ENCODE data around the gene DUSP12.
"Not testable (repeated sequence)": the region's sequence is repeated elsewhere in the genome, so short reads cannot be mapped to it uniquely, and the experiment has no call there.

DUSP12 gene

DNA sequence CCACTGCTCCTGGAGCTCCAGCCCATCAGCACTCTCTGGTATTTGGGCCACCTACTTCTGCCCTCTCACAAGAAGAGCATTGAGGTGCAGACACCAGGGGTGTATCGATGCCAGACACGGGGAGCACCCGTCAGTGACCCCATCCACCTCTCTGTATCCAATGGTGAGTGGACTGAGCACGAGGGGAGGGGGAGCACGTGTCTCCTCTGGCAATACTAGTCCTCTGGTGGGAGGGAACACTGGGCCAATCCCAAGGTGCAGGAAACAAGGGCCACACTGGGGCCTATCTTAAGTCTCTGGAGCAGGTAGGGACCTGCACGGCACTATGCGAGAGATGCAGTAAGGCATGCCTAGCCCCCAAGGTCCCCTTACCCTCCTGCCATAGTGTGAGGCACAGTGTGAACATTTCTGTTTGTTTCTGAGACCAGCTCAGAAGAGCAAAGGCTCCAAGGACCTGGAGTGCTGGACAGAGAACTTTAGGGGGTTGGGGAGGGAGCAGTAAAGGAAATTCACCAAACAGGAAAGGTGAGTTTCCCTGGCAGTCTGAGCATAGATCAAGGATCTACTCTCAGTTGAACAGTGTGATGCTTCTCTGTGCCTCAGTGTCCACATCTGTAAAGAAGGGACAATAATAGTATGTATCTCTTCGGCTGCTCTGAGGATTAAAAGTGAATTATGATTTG is 26.0 kb upstream of the DUSP12 start:
- Mint-ChIP-seq H3K9me3 (no peaks in the 10 kb centered on the region), H3K27ac (no peak overlapping the region), H3K36me3 (peaks cover 6% of the 10 kb centered on the region), H3K4me1 (peaks cover 47% of the 10 kb centered on the region), H3K4me3 (no peak overlapping the region)
- no peak for DNase-seq (ENCODE audit: low spot score in 2 of 2)
- ATAC-seq: no peak

DNA sequence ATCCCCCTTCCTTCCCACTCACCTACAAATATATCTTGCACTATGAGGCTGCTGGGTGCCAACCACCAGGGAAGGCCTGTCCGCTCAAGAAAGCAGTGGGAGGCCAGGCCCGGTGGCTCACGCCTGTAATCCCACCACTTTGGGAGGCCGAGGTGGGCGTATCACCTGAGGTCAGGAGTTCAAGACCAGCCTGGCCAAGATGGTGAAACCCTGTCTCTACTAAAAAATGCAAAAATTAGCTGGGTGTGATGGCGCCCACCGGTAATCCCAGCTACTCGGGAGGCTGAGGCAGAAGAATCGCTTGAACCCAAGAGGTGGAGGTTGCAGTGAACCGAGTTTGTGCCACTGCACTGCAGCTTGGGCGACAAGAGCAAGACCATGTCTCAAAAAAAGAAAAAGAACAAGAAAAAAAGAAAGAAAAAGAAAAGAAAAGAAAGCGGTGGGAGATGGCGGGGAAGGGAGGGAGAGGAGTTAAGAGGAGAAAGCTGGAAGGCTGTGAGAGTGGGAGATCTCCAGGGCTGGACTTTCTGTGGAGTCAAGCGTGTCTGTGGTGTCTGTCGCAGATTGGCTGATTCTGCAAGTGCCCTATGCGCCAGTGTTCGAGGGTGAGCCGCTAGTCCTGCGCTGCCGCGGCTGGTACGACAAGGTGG is 24.2 kb upstream of the DUSP12 start:
- H3K36me3 Mint-ChIP-seq; DNase-seq (ENCODE audit: low spot score in 2 of 2); H3K9me3 Mint-ChIP-seq; H3K27ac Mint-ChIP-seq; ATAC-seq: not testable (repeated sequence)
- Mint-ChIP-seq H3K4me1 (peaks cover 59% of the 10 kb centered on the region), H3K4me3 (peak overlapping the region; percentile 78)

DNA sequence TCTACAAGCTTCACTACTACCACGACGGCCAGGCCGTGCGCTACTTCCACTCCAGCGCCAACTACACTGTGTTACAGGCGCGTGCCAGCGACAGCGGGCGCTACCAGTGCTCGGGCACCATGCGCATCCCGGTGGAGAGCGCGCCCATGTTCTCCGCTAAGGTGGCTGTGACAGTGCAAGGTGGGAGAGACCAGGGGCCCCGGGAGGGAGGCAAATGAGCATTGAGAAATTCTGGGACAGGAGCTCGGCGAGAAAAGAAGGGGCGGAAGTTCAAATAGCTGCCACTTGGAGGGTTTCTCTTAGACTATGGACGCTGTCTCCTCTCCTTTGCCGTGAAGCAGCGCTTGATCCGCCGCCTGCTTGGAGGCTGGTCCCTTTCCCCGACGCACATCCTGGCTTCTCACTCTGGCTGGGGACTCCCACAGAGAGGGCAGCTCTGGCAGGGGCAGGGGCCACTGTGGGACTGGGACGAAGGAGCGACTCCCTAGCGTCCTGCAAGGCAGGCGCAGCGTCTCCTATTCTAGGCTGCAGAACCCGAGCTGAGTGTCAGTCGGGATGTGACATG is 23.6 kb upstream of the DUSP12 start:
- Mint-ChIP-seq H3K4me1 (peaks cover 62% of the 10 kb centered on the region), H3K36me3 (peaks cover 6% of the 10 kb centered on the region), H3K27ac (no peak overlapping the region), H3K9me3 (no peaks in the 10 kb centered on the region), H3K4me3 (peak overlapping the region; percentile 78)
- DNase-seq (ENCODE audit: low spot score in 2 of 2) (peak; percentile 28 to 76), ATAC-seq (peak; percentile 38)

DNA sequence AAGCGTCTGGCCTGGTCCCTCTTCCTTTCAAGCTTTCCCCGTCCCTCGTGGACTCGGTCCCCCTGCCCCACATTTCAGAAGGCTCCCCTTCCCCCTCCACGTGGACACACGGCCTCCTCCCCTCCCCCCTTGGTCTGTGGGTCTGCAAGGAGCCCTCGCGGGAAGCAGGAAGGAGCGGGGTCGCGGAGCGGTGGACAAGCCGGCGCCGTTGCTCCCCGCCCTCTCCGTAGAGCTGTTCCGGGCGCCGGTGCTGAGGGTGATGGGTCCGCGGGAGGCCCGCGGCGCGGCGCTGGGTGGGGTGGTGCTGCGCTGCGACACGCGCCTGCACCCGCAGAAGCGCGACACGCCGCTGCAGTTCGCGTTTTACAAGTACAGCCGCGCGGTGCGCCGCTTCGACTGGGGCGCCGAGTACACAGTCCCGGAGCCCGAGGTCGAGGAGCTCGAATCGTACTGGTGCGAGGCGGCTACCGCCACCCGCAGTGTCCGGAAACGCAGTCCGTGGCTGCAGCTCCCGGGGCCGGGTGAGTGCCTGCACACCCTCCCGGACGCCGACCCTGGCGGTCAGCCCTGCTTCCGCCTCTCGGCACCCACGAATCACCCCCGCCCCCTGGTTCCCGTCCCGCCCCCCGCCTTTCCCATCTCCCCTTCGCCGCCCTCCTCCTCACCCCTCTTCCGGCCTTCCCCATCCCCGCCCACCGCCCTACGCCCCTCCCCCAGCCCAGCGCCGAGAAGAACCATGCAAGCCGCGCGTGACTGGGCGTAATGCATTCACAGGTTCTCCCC is 22.9 kb upstream of the DUSP12 start:
- DNase-seq (ENCODE audit: low spot score in 2 of 2): peak; percentile 40 to 79
- peak overlapping the region; percentile 78 for H3K4me3 Mint-ChIP-seq
- no peaks in the 10 kb centered on the region for H3K9me3 Mint-ChIP-seq
- H3K27ac Mint-ChIP-seq: no peak overlapping the region
- peaks cover 6% of the 10 kb centered on the region for H3K36me3 Mint-ChIP-seq
- peak; percentile 66 for ATAC-seq
- H3K4me1 Mint-ChIP-seq: peaks cover 67% of the 10 kb centered on the region

DNA sequence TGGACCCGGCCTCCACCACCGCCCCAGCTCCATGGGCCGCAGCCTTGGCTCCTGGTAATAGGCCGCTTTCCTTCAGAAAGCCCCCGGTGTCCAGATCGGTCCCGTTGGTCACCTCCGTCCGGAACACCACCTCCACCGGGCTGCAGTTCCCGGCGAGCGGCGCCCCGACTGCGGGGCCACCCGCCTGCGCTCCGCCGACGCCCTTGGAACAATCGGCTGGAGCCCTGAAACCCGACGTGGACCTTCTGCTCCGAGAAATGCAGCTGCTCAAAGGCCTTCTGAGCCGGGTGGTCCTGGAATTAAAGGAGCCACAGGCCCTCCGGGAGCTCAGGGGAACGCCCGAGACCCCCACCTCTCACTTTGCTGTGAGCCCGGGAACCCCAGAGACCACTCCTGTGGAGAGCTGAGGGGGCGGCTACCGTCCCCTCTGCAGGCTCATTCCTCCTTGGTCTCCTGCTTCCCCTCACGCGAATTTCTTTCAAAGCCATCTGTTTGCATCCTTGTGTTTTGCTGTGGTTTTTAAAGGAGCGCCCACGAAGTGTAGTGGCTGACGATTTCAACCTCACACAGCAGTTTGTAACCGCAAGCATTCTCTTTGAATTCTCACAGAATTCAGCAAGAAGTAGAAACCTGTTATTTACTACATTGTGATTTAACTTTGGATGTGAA is 22.2 kb upstream of the DUSP12 start:
- peak overlapping the region; percentile 85 for H3K27ac Mint-ChIP-seq
- ATAC-seq (peak; percentile 44), DNase-seq (ENCODE audit: low spot score in 2 of 2) (peak in 1 of 2 donors; percentile 79)
- peaks cover 60% of the 10 kb centered on the region for H3K4me1 Mint-ChIP-seq
- H3K4me3 Mint-ChIP-seq: peak overlapping the region; percentile 78
- H3K36me3 Mint-ChIP-seq: peaks cover 6% of the 10 kb centered on the region
- H3K9me3 Mint-ChIP-seq: no peaks in the 10 kb centered on the region

DNA sequence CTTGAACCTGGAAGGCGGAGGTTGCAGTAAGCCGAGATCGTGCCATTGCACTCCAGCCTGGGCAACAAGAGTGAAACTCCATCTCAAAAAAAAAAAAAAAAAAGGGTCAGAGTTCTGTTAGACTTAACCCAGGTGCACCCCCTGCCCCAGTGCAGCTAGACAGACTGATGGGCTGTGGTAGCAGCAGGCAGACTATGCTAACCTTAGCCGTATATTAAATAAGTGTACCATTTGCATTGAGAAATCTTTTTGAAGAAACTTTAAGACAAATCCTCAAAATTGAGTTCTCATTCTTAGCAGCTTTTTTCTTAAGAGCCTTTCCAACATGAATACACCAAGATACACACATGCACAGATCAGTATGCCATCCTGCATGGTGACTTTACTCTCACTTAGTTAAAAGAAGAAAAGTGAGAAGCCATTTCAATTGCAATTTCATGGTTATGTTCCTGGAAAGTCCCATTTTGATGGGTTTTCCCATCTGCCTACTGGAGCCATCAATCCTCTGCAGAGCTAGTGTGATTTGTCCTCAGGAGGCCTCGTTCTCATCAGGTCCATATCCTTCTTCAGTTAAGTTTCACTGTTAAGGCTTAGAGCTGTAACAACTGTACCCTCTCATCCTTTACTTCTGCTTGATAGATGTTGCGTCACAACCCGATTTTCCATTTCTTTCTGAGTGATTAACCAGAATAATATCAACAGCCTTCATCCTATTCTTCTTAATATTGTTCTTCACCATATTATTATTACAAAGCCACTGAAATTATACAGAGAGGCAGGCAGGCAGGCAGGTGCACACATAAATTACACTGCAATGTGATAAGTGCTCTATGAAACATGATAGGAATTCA is 21.0 kb upstream of the DUSP12 start:
- Mint-ChIP-seq H3K36me3 (peaks cover 6% of the 10 kb centered on the region), H3K27ac (no peak overlapping the region), H3K9me3 (no peaks in the 10 kb centered on the region), H3K4me1 (peaks cover 56% of the 10 kb centered on the region), H3K4me3 (no peak overlapping the region)
- ATAC-seq: no peak
- no peak for DNase-seq (ENCODE audit: low spot score in 2 of 2)

DNA sequence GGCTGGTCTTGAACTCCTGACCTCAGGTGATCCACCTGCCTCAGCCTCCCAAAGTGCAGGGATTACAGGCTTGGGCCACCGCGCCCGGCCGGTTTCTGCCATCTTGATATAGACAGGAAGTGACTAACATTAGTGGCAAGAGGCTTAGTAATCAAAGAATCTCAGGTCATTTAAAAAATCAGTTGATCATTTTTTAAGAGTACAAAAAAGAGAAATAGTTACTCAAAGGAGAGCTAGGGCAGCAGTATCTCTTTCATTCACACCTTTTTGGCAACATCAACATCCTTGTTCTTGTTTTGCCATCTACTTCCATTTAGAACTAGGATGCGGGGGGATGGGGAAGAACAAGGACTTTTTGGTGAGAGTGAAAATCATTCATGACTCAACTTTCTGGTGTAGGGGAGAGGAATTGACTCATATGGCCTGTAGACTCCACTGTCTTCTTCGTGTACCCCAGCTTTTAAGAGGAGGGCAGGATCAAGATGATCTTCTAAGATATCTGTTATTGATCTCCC is 19.5 kb upstream of the DUSP12 start:
- H3K9me3 Mint-ChIP-seq: no peaks in the 10 kb centered on the region
- H3K4me3 Mint-ChIP-seq: peak overlapping the region; percentile 41
- peaks cover 49% of the 10 kb centered on the region for H3K4me1 Mint-ChIP-seq
- peaks cover 6% of the 10 kb centered on the region for H3K36me3 Mint-ChIP-seq
- peak; percentile 72 for ATAC-seq
- DNase-seq (ENCODE audit: low spot score in 2 of 2): peak in 1 of 2 donors; percentile 66
- peak overlapping the region; percentile 66 for H3K27ac Mint-ChIP-seq

DNA sequence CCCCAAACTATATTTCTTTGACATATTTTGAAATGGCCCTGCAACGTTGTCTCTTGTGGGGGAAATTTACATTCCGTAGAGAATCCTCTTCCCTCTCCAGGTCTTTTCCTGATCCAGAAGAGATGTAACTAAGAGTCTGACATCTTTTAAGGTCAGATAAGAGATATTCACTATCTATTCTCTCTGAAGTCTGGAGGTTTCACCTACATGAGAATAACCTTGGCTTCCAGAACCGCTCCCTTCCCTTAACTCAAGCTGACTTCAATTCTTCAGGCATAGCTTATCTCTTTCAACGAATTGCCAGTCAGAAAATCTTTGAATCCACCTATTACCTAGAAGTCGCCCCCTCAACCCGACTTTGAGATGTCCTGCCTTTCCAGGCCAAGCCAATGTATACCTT is 18.3 kb upstream of the DUSP12 start:
- no peaks in the 10 kb centered on the region for H3K9me3 Mint-ChIP-seq
- ATAC-seq (no peak), DNase-seq (ENCODE audit: low spot score in 2 of 2) (no peak)
- H3K27ac Mint-ChIP-seq: no peak overlapping the region
- H3K36me3 Mint-ChIP-seq: peaks cover 6% of the 10 kb centered on the region
- no peak overlapping the region for H3K4me3 Mint-ChIP-seq
- H3K4me1 Mint-ChIP-seq: peaks cover 46% of the 10 kb centered on the region

DNA sequence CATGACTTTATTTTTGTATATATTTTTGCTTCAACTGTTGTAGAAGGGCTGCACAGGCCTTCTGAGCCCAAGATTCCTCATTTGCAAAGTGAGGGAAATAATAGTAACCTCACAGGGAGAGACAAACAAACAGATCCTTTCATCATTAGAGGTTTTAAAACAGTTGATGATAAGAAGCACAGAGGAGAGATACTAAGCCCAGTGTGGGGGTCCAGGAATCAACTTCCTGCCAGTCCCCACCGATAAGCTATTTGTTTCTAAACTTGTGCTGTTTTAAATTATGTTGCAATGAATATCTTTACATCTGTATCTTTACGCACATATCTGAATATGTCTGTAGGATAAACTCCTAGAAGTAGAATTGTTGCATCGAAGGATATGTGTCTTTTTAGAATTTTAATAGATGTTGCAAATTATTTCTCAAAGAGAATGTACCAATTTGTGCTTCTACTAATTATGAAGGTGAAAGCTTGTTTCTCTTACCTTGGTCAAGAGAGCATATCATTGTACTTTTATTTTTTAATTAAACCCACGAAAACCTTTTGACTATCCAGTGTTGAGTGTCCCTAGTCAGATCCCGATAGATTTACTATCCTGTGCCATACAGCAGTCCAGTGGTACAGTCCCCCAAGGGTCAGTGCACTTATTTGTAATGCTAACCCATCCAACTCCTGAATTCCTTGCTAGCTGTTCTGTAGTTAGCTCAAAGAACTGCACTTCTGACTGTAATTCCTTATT is 17.4 kb upstream of the DUSP12 start:
- Mint-ChIP-seq H3K27ac (no peak overlapping the region), H3K4me1 (peaks cover 52% of the 10 kb centered on the region), H3K36me3 (peaks cover 6% of the 10 kb centered on the region), H3K9me3 (no peaks in the 10 kb centered on the region), H3K4me3 (no peak overlapping the region)
- ATAC-seq: no peak
- DNase-seq (ENCODE audit: low spot score in 2 of 2): no peak

DNA sequence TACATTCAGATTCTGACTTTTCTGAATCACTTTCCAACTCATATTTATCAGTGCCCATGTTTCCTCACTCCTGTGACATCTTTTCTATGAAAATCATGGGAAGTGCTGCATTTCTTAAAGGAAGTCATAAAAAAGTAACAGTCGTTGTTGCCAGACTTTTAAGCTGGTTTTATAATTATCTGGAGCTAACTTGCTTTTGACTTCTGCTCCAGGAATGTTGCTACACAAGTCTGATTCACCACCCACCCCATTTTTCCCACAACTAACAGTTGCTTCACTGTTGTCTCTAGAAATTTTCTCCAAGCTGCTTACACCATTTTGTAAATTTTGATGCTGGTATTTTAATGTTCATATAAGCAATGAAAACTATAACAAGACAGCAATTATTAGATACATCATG is 16.1 kb upstream of the DUSP12 start:
- H3K9me3 Mint-ChIP-seq: no peaks in the 10 kb centered on the region

DNA sequence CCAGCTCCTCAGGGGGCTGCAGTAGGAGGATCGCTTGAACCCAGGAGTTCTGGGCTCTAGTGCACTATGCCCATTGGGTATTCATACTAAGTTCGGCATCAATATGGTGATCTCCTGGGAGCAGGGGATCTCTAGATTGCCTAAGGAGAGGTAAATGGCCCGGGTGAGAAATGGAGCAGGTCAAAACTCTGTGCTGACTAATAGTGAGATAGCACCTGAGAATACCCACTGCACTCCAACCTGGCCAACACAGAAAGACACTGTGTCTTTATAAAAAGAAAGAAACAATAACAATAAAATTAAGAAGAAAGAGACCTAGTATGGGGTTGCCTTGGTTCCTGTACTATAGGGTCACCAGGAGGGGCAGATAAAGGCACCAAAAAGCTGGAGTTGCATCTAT is 13.7 kb upstream of the DUSP12 start:
- H3K27ac Mint-ChIP-seq: peak overlapping the region; percentile 12
- peaks cover 47% of the 10 kb centered on the region for H3K4me1 Mint-ChIP-seq
- H3K4me3 Mint-ChIP-seq: no peak overlapping the region
- no peaks in the 10 kb centered on the region for H3K36me3 Mint-ChIP-seq
- no peaks in the 10 kb centered on the region for H3K9me3 Mint-ChIP-seq
- DNase-seq (ENCODE audit: low spot score in 2 of 2): no peak
- no peak for ATAC-seq

More for the DNA sequence above, 16.1 kb upstream of the DUSP12 start:
- H3K4me3 Mint-ChIP-seq: no peak overlapping the region
- no peak overlapping the region for H3K27ac Mint-ChIP-seq
- ATAC-seq (no peak), DNase-seq (ENCODE audit: low spot score in 2 of 2) (no peak)
- H3K4me1 Mint-ChIP-seq: peaks cover 44% of the 10 kb centered on the region
- no peaks in the 10 kb centered on the region for H3K36me3 Mint-ChIP-seq

DNA sequence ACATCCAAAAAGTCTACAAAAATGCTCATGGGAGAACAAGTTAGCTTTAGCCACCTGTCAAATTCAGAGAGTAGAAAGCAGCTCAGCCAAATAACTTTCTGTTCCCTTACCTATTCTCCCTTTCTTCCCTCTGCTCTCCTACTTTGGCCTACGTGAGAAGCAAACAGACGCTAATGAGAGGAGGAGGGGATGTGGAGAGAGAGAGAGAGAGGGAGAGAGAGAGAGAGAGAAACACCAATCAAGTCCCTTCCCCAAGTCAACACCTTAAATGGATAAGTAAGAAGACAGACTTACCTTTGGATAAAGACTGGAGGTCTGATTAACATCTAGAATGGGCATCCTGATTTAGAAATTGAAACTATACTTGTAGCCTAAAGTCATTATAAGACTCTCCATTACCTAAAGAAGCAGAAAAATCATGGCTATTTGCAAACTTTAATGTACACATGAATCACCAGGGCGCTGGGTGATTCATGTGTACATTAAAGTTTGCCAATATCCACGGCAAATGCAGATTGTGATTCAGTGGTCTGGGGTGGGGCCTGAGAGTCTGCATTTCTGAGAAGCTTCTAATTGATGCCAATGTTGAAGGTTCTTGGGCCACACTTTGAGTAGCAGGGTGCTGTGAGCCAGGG is 13.1 kb upstream of the DUSP12 start:
- H3K27ac Mint-ChIP-seq: peak overlapping the region; percentile 12
- DNase-seq (ENCODE audit: low spot score in 2 of 2) (no peak), ATAC-seq (peak; percentile 44)
- H3K4me1 Mint-ChIP-seq: peaks cover 48% of the 10 kb centered on the region
- H3K36me3 Mint-ChIP-seq: no peaks in the 10 kb centered on the region
- H3K9me3 Mint-ChIP-seq: no peaks in the 10 kb centered on the region
- no peak overlapping the region for H3K4me3 Mint-ChIP-seq

DNA sequence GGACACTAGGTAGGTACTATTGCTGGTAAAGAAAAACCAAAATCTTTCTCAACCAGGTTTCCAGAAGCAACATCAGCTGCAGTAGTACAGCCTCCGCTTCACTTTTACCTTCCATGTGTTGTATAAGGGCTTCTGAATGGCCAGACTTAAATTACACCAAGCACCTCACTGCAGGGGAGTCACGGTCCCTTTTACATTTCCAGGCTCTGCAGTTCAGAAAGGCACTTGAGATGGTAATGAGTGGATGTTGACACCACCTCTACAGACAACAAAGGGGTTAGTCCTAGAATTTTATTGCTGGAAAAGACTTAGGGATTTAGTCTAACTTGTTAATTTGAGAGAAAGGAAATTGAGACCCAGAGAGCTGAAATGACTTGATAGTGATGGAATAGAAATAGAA is 12.0 kb upstream of the DUSP12 start:
- Mint-ChIP-seq H3K4me3 (no peak overlapping the region), H3K27ac (no peak overlapping the region), H3K4me1 (peaks cover 48% of the 10 kb centered on the region)

More for the DNA sequence above, 12.0 kb upstream of the DUSP12 start:
- no peak for ATAC-seq
- H3K9me3 Mint-ChIP-seq: no peaks in the 10 kb centered on the region
- DNase-seq (ENCODE audit: low spot score in 2 of 2): no peak
- H3K36me3 Mint-ChIP-seq: no peaks in the 10 kb centered on the region
